EL (cell line): ENCODE results near the gene ATG101.

Source experiments
- DNase-seq: peaks from one replicate; pipeline ENCODE4 v3.0.0-alpha.2; 2016

Gene ATG101

DNA sequence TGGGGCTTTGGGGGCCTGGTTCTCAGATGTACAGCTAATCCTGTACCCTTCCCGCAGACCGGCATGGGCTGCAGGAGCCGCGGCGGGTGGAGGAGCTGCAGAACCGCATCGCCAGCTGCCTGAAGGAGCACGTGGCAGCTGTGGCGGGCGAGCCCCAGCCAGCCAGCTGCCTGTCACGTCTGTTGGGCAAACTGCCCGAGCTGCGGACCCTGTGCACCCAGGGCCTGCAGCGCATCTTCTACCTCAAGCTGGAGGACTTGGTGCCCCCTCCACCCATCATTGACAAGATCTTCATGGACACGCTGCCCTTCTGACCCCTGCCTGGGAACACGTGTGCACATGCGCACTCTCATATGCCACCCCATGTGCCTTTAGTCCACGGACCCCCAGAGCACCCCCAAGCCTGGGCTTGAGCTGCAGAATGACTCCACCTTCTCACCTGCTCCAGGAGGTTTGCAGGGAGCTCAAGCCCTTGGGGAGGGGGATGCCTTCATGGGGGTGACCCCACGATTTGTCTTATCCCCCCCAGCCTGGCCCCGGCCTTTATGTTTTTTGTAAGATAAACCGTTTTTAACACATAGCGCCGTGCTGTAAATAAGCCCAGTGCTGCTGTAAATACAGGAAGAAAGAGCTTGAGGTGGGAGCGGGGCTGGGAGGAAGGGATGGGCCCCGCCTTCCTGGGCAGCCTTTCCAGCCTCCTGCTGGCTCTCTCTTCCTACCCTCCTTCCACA lies 11.0 kb upstream of the ATG101 start:
- no peak for DNase-seq

DNA sequence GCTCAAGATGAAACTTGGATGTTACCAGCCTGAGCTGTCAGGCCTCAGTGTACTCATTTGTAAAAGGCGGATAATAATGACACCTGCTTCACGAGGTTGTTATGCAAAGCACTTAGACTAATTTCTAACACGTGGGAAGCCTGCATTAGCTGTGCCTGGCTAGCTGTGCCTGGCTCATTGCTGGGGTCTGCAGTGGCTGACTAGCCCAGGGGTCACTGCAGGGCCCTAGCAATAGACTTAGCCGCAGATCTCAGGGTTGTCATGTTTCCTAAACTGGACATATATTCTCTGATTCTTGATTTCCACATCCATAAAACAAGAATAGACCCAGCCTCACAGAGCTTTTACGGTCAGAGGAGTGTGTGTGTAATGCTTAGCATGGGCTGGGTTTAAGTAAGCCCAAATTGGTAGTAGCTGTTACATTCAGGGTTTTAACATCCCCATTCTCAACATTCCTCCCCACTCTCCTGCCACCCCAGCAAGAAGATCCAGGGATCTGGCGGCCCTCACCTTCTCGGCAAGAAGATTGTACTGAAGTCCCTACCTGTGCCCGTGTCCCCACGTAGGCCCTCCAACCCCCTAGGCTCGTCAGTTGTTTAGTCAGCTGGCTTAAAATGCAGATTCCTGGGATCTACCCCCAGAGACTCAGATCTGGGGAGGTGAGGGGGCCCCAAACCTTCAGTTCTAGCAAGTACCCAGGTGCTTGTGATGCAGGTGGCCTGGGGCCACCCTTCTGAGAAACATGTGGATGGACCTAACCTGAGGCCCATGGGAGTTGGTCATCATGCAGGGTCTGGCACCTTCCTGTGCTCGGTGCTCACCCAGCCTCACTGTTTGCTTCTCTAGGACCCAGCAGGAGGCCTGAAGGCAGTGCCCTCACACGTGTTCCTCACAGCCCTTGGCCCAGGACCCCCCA lies 9.9 kb upstream of the ATG101 start:
- DNase-seq, result no peak

DNA sequence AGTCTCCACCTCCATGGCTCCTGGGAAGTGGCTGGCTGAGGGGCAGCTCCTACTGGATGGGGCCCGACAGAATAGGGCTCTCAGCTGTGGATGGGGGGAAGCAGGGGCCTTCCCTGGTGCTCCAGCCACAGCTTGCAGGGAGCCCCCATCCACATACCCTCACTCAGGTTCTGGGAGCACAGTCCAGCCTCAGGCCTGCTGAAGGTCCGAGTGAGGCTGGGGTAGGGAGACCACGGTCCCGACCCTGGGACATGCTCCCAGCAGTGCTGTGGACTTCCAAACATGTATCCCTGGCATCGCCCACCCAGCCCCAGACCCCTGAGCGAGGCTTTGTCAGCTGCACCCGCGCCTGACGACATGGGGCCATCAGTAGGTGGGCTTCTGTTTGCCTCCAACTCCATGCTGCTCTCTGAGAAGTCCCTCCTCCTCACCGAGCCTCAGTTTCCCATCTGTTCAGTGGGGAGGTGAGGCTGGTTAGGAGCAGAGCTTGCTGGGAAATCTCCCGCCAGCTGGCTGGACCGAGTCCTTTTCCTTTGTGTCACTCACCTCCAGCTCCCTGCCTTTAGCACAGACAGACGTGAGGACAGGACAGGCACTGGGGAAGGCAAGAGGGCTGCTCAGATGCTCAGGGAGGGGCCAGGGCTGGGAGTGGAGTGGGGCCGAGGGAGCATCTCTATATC lies 9.1 kb upstream of the ATG101 start:
- no peak for DNase-seq

GRCh38 chr12:52061470-52062166 lies 8.2 kb upstream of the ATG101 start:
- DNase-seq, result no peak

DNA sequence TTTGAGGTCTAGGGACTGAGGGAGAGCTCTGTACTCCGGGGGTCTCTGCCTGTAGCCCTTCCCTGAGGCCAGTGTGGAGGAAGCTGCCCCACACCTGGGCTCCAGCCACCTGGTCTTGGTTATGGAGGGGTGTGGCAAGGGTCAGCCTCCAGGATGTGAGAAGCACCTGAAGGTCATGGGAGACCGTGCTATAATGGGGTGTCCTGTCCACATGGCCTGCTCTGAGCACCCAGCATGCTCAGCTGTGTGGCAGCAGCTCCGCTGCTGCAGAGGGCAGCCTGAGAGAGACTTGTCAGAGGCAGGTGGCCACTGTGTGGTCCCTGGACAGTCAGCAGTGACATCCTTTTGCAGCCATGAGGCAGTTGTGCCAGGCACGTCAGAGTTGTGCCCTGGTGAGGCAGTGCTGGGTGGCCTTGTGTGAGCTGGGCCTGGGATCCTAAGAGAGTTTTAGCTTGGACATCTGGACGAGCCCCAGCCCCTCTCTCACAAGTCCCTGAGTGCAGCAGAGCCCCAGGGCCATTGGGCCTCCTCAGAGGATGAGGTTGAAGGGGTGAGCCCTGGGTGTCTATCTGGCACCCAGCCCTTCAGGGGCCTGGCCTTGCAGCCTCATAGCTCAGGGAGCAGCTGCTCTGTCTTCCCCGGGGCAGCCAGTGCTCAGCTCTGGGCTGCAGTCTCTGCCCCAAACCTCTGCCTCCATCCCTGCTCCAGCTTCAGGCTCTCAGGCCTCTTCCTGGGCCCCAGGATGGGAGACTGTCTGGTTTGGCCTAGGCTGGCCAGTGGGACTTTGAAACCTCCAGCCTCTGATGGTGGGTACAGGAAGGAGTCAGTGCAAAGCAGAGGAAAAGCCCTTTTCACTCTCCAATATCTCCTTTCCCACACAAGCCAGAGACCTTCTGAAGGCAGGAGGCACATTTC lies 7.4 kb upstream of the ATG101 start:
- DNase-seq, result no peak

GRCh38 chr12:52063082-52063924 lies 6.5 kb upstream of the ATG101 start:
- DNase-seq, result no peak

DNA sequence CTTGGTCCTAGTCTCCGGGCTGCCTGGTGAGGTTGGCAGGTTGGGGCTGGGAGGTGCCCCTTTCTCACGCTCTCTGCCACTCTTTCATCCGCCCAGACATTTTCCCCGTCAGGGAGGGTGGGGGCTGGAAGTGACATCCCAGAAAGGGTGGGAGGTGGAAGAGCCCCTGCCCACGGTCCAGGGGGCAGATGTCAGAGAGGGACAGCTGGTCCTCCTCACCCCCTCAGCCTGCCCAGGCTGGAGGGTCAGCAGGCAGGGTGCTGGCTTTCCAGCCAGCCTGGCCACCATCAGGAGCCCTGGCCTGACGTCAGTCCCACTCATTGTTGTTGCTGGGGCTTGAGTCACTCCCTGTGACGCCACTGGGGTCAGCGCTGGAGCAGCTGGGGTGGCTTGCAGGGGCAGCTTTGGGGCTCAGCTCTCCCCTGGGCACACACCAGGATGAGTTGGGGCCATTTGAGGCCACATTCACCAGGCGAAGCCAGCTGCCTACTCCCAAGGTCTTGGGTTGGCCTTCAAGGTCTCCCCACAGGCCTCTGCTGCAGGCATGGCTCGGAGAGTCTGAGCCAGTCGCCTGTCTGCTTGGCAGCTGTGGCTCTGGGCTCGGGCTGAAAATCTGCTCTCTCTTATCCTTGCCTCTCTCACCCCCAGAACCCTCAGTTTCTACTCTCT lies 5.7 kb upstream of the ATG101 start:
- peak; percentile 88 for DNase-seq

DNA sequence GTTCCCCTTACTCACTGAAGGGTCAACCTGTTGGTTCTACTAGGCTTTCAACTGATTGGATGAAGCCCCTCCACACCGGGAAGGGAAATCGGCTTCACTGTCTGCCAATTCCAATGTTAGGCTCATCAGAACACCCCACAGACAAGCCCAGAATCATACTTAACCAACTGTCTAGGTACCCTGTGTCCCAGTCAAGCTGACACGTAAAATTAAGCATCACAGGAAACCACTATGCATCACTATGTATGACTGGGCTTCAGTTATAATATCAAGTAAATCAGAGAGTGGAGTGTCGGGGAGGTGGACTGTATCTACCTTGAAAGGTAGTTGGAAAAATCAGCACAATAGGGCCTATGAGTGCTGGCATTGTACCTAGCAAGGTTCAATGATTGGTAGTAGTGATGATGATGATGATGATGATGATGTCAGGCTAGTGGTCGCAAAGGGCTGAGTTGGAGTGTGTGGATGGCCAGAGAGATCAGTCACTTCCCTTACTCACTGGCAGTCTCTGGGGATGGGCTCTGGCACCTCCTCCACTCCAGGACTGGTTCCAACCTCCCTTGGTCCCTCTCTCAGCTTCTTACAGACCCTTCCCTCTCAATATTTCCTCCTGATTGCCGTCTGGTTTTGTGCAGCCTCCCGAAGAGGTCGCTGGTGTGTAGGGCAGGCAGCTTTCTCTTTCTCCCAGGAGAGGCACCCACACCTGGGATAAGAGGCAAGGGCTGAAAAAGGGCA lies 3.3 kb upstream of the ATG101 start:
- DNase-seq, result no peak

DNA sequence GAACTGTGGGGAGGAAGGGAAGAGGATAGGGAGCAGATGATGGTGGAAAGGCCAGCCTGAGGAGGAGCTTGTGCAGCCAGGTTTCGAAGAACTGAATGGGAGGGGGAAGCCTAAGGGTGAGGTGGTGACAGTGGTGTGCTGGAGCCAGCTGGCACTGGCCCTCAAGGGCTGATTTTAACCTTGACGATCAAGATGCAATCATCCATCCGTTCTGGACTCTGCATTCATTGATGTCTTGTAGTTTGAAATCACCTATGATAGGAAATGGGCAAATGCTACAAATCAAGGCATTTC lies 2.8 kb upstream of the ATG101 start:
- no peak for DNase-seq

GRCh38 chr12:52070185-52070925 lies 577 bp downstream of the ATG101 start:
- DNase-seq, result no peak

GRCh38 chr12:52073531-52074381 lies 4.0 kb downstream of the ATG101 start:
- DNase-seq, result peak; percentile 84

GRCh38 chr12:52074971-52075724 lies 5.4 kb downstream of the ATG101 start:
- peak; percentile 52 for DNase-seq

DNA sequence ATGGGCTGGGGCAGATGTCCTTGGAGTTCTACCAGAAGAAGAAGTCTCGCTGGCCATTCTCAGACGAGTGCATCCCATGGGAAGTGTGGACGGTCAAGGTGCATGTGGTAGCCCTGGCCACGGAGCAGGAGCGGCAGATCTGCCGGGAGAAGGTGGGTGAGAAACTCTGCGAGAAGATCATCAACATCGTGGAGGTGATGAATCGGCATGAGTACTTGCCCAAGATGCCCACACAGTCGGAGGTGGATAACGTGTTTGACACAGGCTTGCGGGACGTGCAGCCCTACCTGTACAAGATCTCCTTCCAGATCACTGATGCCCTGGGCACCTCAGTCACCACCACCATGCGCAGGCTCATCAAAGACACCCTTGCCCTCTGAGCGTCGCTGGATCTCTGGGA lies 7.0 kb downstream of the ATG101 start:
- no peak for DNase-seq

DNA sequence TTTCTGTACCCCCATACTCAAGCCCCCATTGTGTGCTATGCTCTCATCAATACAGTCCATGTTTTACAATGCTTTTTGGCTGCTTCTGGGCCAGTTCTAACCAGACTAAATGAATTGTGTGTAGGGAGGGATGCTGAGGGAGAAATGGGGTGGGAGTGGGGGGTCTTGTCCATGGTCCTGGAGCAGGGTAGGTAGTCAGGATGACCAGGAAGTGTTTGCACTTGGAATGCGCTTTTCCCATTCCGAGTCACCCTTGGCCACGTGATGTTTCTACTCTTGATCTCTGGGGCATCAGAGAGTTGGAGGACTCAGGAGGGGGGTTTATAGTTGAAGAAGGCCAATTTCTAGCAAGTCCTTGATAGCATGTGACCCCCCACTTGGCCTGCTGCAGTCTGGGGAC lies 8.5 kb downstream of the ATG101 start:
- no peak for DNase-seq

DNA sequence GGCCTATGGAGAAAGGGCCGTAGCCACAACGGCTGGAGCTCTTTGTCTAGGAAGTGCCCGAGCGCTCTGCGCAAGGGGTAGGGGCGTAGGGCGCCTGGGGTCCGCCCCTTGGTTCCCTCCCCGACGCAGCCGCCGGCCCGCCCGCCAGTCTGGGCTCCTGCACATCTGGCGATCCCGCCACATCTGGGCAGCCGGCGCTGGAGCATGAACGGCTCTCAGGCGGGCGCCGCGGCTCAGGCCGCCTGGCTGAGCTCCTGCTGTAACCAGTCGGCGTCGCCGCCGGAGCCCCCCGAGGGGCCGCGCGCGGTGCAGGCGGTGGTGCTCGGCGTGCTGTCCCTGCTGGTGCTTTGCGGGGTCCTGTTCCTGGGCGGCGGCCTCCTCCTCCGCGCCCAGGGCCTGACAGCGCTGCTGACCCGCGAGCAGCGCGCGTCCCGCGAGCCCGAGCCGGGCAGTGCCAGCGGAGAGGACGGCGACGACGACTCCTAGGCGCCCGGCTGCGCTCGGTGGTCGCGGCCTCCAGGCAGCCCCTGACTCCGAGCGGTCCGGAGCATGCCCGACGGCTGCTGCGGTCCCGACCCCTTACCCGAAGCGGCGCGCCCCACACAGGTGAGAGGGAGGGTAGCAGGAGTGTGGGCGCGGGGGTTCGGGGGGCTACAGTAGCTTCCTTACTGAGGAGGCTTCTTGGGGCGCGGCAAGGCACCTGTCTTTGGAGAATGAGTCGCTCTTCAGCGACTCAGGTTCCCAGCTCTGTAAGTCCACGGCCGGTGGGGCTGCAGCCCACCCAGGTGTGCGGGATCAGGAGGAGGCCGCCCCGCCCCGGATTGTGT lies 10.0 kb downstream of the ATG101 start, which contains the start of gene SMIM41:
TSS of gene SMIM41 (plus strand) at position 129 of the 827 bp plus-strand sequence. CDS start at position 205, 76 bp downstream.
- no peak for DNase-seq
